ENCODE data around the gene TTYH3.

DNA sequence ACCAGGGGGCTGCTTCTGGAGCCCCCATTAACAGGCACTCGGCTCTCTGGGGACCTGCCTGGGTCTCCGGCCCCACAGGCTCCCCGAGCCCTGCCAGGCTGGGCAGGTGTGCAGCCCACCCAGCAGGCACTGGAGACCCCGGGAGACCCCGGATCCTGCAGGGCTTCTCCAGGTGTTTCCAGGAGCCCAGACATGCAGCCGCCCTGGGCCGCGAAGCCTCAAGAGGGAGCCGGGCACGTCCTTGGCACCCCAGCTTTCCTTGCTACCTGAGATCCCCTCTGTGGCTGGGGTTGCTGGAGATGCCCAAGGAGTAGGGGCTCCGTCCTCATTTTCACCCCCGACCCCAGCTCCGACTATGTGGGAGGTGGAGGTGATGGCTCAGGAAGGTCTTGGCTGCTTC, 48.5 kb downstream of the TTYH3 start:
- TF ChIP-seq, protein P1, sequence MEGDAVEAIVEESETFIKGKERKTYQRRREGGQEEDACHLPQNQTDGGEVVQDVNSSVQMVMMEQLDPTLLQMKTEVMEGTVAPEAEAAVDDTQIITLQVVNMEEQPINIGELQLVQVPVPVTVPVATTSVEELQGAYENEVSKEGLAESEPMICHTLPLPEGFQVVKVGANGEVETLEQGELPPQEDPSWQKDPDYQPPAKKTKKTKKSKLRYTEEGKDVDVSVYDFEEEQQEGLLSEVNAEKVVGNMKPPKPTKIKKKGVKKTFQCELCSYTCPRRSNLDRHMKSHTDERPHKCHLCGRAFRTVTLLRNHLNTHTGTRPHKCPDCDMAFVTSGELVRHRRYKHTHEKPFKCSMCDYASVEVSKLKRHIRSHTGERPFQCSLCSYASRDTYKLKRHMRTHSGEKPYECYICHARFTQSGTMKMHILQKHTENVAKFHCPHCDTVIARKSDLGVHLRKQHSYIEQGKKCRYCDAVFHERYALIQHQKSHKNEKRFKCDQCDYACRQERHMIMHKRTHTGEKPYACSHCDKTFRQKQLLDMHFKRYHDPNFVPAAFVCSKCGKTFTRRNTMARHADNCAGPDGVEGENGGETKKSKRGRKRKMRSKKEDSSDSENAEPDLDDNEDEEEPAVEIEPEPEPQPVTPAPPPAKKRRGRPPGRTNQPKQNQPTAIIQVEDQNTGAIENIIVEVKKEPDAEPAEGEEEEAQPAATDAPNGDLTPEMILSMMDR (IDR thresholded peaks at IDR 0.05): no peak
- TF ChIP-seq POLR2AphosphoS5 (IDR thresholded peaks at IDR 0.05; ENCODE audit: low read depth, low read length): no peak
- no peak for TF ChIP-seq REST (IDR thresholded peaks at IDR 0.05; ENCODE audit: insufficient read depth in 1 of 2, low read depth in 2 of 2, low read length in 1 of 2)
- TF ChIP-seq SIN3A (IDR thresholded peaks at IDR 0.05; ENCODE audit: borderline replicate concordance, insufficient read depth, low read depth, low read length): no peak

Data from Panc1 (cell line).